HL-60 (cell line): ENCODE results near the gene ZNF81.

Source experiments
- CTCF ChIP-seq: IDR thresholded peaks from one replicate; pipeline ENCODE4 v1.5.1; 2011; ENCODE audit warnings: low read length, control low read depth, inconsistent platforms; ENCODE audit not compliant: insufficient read depth
- SPI1 ChIP-seq: IDR thresholded peaks from 2 replicates; pipeline ENCODE4 v1.6.1; 2012; ENCODE audit warnings: low read depth, mild to moderate bottlenecking, borderline replicate concordance

- TF ChIP-seq SPI1 (no peak), CTCF (no peak)
Measured at GRCh38 chrX:47941423-47941822, 104.7 kb downstream of the ZNF81 start.
